A673 (cell line): ENCODE measurements around the gene STEAP4.

Experiments used
- EZH2 ChIP-seq: fragments of 200-600 bp; sonication (generic); IDR thresholded peaks from 2 replicates; pipeline ENCODE4 v1.6.1; 2017; ENCODE audit warnings: borderline replicate concordance, low read depth, mild to moderate bottlenecking, mixed read lengths, antibody characterized with exemption, low read length; ENCODE audit not compliant: poor library complexity, severe bottlenecking
- TF ChIP-seq, protein P1 (sequence below): fragments of 300-800, 200-600 bp; sonication (generic); conservative IDR thresholded peaks from 2 replicates; pipeline ENCODE4 v1.5.1; 2017; ENCODE audit warnings: low read depth, mild to moderate bottlenecking, antibody characterized with exemption, low read length, moderate library complexity, mixed read lengths

DNA sequence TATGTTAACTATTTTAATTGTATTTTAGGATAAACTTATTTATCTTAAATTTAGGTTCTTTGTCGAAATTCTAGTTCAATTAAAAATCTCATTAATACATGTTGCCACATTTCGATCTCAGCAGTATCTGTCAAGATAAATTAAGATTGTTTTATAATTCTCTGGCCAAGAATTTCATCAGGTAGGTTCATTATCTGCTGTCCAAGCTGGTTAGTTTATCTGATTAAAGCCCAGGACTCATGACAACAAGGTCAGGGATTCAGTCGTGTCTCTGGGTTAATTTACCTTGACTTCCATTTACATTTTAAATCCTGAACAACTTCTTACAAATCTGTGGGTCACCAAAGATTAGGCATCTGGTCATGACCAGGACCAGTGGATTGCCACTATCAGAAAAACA lies 7.6 kb downstream of the STEAP4 start:
- TF ChIP-seq, protein P1, sequence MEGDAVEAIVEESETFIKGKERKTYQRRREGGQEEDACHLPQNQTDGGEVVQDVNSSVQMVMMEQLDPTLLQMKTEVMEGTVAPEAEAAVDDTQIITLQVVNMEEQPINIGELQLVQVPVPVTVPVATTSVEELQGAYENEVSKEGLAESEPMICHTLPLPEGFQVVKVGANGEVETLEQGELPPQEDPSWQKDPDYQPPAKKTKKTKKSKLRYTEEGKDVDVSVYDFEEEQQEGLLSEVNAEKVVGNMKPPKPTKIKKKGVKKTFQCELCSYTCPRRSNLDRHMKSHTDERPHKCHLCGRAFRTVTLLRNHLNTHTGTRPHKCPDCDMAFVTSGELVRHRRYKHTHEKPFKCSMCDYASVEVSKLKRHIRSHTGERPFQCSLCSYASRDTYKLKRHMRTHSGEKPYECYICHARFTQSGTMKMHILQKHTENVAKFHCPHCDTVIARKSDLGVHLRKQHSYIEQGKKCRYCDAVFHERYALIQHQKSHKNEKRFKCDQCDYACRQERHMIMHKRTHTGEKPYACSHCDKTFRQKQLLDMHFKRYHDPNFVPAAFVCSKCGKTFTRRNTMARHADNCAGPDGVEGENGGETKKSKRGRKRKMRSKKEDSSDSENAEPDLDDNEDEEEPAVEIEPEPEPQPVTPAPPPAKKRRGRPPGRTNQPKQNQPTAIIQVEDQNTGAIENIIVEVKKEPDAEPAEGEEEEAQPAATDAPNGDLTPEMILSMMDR: no peak
- no peak for TF ChIP-seq EZH2
